Kidney capillary endothelial cell (primary cell): Measurements from ENCODE around the gene ALG2.
"Not testable (repeated sequence)": the region's sequence is repeated elsewhere in the genome, so short reads cannot be mapped to it uniquely, and the experiment has no call there.

ENCODE experiments used
- DNase-seq: peaks from one replicate; pipeline ENCODE4 v3.0.0-alpha.2; 2018; ENCODE audit warnings: low spot score

ALG2 gene

GRCh38 chr9:99237849-99238248 lies 16.1 kb upstream of the ALG2 start:
- DNase-seq = not testable (repeated sequence)

- no peak for DNase-seq
Measured at GRCh38 chr9:99237356-99237755, 15.6 kb upstream of the ALG2 start.

- no peak for DNase-seq
Measured at GRCh38 chr9:99235926-99236634, 14.3 kb upstream of the ALG2 start.

- DNase-seq = no peak
Measured at GRCh38 chr9:99235069-99235468, 13.3 kb upstream of the ALG2 start.

- no peak for DNase-seq
Measured at GRCh38 chr9:99234618-99235017, 12.9 kb upstream of the ALG2 start.

GRCh38 chr9:99231711-99232110 lies 10.0 kb upstream of the ALG2 start:
- no peak for DNase-seq

GRCh38 chr9:99230206-99230605 lies 8.5 kb upstream of the ALG2 start:
- no peak for DNase-seq

GRCh38 chr9:99226054-99226453 lies 4.3 kb upstream of the ALG2 start:
- DNase-seq = no peak

- DNase-seq = no peak
Measured at GRCh38 chr9:99224445-99224844, 2.7 kb upstream of the ALG2 start.

- DNase-seq = peak; percentile 15
Measured at GRCh38 chr9:99222416-99223270, 901 bp upstream of the ALG2 start.

GRCh38 chr9:99221266-99221620 lies 499 bp downstream of the ALG2 start:
- no peak for DNase-seq

GRCh38 chr9:99220011-99220410 lies 1.7 kb downstream of the ALG2 start:
- no peak for DNase-seq

GRCh38 chr9:99216073-99216472 lies 5.7 kb downstream of the ALG2 start:
- no peak for DNase-seq

GRCh38 chr9:99213197-99213596 lies 8.5 kb downstream of the ALG2 start:
- DNase-seq = no peak

GRCh38 chr9:99211746-99212145 lies 10.0 kb downstream of the ALG2 start:
- no peak for DNase-seq

- DNase-seq = no peak
Measured at GRCh38 chr9:99210572-99210971, 11.2 kb downstream of the ALG2 start.

GRCh38 chr9:99201603-99202002 lies 20.1 kb downstream of the ALG2 start:
- no peak for DNase-seq

- no peak for DNase-seq
Measured at GRCh38 chr9:99199938-99200539, 21.7 kb downstream of the ALG2 start.

GRCh38 chr9:99197987-99198386 lies 23.8 kb downstream of the ALG2 start:
- no peak for DNase-seq

- DNase-seq = no peak
Measured at GRCh38 chr9:99197124-99197630, 24.6 kb downstream of the ALG2 start.

- not testable (repeated sequence) for DNase-seq
Measured at GRCh38 chr9:99196484-99196883, 25.3 kb downstream of the ALG2 start.

- no peak for DNase-seq
Measured at GRCh38 chr9:99193466-99193821, 28.3 kb downstream of the ALG2 start.
